Stimulated activated CD8-positive, alpha-beta memory T cell treated with anti-CD3 and anti-CD28 coated beads, Interleukin-7, amount 100 ng/mL, for 48 hours (primary cell): ENCODE results near the gene TAS1R2.
"Not testable (repeated sequence)": the region's sequence is repeated elsewhere in the genome, so short reads cannot be mapped to it uniquely, and the experiment has no call there.

ENCODE experiments used
- DNase-seq, 2 donors: peaks; one replicate each; pipeline ENCODE4 v3.0.0-alpha.2; 2020; ENCODE audit warnings: low read depth in 1 of 2; ENCODE audit errors: extremely low read depth in 1 of 2

Gene TAS1R2

GRCh38 chr1:18859560-18859959, at the start of gene TAS1R2:
Gene TAS1R2 (minus strand): TSS chr1:18859660. CDS start chr1:18859660, 0 bp downstream.
- no peak for DNase-seq

- no peak for DNase-seq
Observed at GRCh38 chr1:18907917-18908845, 48.7 kb upstream of the TAS1R2 start.

GRCh38 chr1:18907021-18907916, 47.8 kb upstream of the TAS1R2 start:
- DNase-seq, result no peak

- DNase-seq, result no peak
Observed at GRCh38 chr1:18903291-18903756, 43.9 kb upstream of the TAS1R2 start.

GRCh38 chr1:18902523-18903290, 43.2 kb upstream of the TAS1R2 start, which contains the start of gene ALDH4A1:
Gene ALDH4A1 (minus strand): TSS chr1:18902555. CDS start chr1:18902523, 32 bp downstream.
- DNase-seq, result peak; percentile 86 to 94

- DNase-seq, result no peak
Observed at GRCh38 chr1:18901952-18902522, 42.6 kb upstream of the TAS1R2 start.

- no peak for DNase-seq
Observed at GRCh38 chr1:18901147-18901951, 41.9 kb upstream of the TAS1R2 start.

GRCh38 chr1:18900303-18900841, 40.9 kb upstream of the TAS1R2 start:
- DNase-seq, result no peak

GRCh38 chr1:18899363-18900049, 40.0 kb upstream of the TAS1R2 start:
- no peak for DNase-seq

- no peak for DNase-seq
Observed at GRCh38 chr1:18898567-18898966, 39.1 kb upstream of the TAS1R2 start.

GRCh38 chr1:18895317-18895716, 35.9 kb upstream of the TAS1R2 start:
- DNase-seq, result no peak

GRCh38 chr1:18893120-18893519, 33.7 kb upstream of the TAS1R2 start:
- no peak for DNase-seq

- not testable (repeated sequence) for DNase-seq
Observed at GRCh38 chr1:18891858-18892257, 32.4 kb upstream of the TAS1R2 start.

- DNase-seq, result no peak
Observed at GRCh38 chr1:18891426-18891780, 31.9 kb upstream of the TAS1R2 start.

GRCh38 chr1:18890706-18891425, 31.4 kb upstream of the TAS1R2 start:
- no peak for DNase-seq

- DNase-seq, result no peak
Observed at GRCh38 chr1:18886003-18886335, 26.5 kb upstream of the TAS1R2 start.

- no peak for DNase-seq
Observed at GRCh38 chr1:18885311-18886002, 26.0 kb upstream of the TAS1R2 start.

GRCh38 chr1:18884727-18885126, 25.3 kb upstream of the TAS1R2 start:
- no peak for DNase-seq
